ENCODE data around the gene ARFGAP3.

The ARFGAP3 gene

DNA sequence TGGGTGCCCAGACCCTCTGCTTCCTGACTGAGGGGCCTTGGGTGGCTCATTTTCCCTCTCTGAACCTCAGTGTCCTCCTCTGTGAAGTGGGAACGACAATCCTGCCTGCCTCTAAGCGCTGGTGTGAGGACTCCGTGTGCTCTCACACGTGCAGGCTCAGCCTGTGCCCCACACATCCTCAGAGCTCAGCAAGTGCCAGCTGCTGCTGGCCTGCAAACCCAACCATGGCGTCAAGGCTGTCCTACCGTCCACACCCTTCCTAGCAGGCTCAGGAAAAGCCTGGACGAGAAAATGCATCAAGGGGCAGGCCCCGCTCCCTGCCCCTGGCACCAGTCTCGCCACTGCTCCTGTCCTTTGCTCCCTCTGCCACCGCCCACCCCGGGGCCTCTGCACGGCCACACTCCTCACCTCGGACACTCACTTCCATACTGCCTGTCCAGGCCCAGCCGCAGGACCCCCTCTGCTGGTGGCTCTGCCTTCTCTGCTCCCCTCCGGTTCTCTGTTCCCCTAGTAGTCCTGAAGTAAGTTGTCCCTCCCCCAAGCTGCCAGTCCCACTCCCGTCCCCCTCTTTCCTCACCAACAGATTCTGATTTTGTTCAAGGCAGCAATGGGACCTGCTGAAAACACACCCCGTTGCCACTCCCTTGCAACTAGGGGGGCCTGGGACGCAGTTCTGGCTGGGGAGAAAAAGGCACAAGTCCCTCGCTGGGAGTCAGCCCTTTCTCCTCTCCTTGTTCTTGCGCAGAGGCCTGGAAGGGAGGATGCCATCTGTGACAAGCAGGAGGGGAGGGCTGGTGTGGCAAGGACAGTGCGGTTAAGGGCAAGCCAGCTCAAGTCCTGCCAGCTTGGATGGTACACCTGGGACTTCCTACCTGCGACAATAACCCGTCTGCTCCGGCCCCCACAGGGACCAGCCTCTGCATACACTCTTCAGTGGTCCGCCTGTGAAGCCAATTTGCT is 62.2 kb downstream of the ARFGAP3 start:
- no peak overlapping the region for H3K4me3 ChIP-seq (ENCODE audit: low read depth, low read length)
- DNase-seq (ENCODE audit: low read depth) = no peak
- TF ChIP-seq CTCF (IDR thresholded peaks at IDR 0.05; ENCODE audit: low read depth, low read length, missing control alignments) = no peak
- in situ Hi-C loops (cut with HindIII; ENCODE audit: low sequenced_read_pairs) = no loop called here

DNA sequence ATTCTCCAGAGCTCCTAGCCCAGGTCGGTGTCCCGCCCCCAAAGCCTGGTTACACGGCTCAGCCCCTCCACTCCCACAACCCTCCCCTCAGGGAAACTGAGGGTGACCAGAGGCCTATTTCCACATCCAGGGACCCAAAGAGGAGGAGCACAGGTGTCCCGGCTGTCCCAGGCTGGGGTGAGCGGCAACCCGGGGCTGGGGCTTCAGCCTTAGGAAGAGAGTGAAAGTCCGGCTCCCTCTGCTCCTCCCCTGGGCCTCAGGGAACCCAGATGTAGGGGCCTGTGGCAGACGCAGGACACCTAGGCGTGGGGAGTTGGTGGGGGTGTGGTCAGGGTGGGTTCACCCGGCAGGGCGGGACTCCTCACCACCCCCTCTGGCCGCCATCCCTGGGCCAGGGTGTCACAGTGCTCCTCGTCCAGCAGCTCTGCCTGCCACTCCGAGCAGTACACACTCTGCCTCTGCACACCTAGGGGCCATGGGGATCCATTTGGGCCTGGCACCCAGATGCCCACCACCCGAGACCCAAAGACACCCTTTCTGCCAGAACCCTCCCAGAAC is 63.1 kb downstream of the ARFGAP3 start:
- H3K4me3 ChIP-seq (ENCODE audit: low read depth, low read length) = no peak overlapping the region
- in situ Hi-C loops (cut with HindIII; ENCODE audit: low sequenced_read_pairs) = no loop called here
- DNase-seq (ENCODE audit: low read depth) = no peak
- TF ChIP-seq CTCF (IDR thresholded peaks at IDR 0.05; ENCODE audit: low read depth, low read length, missing control alignments) = no peak

GRCh38 chr22:42792909-42793847 is 63.9 kb downstream of the ARFGAP3 start:
- in situ Hi-C loops (cut with HindIII; ENCODE audit: low sequenced_read_pairs) = no loop called here
- no peak for TF ChIP-seq CTCF (IDR thresholded peaks at IDR 0.05; ENCODE audit: low read depth, low read length, missing control alignments)
- DNase-seq (ENCODE audit: low read depth) = no peak
- H3K4me3 ChIP-seq (ENCODE audit: low read depth, low read length) = no peak overlapping the region

DNA sequence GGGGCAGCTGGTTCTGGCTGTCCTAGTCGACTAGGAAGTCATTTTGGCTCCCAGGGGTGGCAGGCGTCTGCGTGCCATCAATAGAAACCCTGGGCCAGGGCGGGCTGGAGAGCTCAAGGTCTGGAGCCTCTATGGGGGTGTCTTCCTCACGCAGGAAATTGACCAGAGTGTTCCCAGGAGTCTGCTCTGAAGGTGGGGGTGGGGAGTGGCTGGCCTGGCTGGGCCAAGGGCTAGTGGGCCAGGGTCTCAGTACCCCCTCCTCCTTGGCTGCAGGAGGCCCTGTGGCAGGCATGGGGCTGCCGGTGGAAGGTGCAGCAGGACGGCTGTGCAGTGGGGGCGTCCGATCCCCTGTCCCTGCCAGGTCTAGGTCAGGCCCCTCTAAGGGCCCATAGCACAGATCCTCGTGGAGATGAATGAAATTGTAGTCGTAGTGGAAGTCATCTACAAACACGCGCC is 64.6 kb downstream of the ARFGAP3 start:
- in situ Hi-C loops (cut with HindIII; ENCODE audit: low sequenced_read_pairs) = no loop called here
- no peak overlapping the region for H3K4me3 ChIP-seq (ENCODE audit: low read depth, low read length)
- no peak for DNase-seq (ENCODE audit: low read depth)
- TF ChIP-seq CTCF (IDR thresholded peaks at IDR 0.05; ENCODE audit: low read depth, low read length, missing control alignments) = no peak

DNA sequence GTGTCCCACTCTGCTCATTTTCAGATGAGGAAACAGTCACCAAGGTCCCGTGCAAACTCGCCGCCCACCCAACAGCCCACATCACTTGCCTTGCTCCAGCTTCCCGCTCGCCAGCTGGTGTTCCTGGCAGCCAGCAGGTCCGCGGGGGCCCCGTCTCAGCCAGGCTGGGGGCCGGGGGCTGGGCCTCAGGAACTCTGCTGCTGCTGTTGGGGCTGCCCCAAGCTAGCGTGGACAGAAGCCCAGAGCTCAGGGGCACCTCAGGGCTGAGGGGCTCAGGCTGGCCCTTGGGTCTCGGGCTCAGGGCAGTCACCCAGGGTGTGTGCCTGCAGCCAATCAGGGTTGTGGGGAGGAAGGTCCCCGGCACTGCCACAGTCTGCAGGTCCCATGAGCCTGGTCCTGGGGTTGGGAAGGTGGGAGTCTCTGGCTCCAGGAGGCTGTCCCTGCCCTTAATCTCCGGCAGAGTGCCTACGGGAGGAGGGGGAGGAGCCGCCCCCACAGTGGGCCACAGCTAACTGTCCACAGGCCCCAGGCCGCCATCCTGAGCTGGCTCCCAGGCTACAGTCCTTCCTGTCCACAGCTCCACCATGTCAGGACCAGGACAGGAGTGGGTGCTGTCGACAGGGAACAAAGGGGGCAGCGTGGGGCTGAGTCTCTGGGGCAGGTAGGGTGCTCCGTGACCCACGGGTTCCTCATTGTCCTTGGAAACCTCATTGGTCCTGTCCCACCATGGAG is 65.2 kb downstream of the ARFGAP3 start:
- TF ChIP-seq CTCF (IDR thresholded peaks at IDR 0.05; ENCODE audit: low read depth, low read length, missing control alignments) = no peak
- no peak for DNase-seq (ENCODE audit: low read depth)
- in situ Hi-C loops (cut with HindIII; ENCODE audit: low sequenced_read_pairs) = no loop called here
- H3K4me3 ChIP-seq (ENCODE audit: low read depth, low read length) = no peak overlapping the region

Measured in astrocyte of the cerebellum (primary cell).